NCI-H446 treated with DMSO at 0.1 percent for 48 hours (cell line): ENCODE results near the gene APBB2.
"Not testable (repeated sequence)": the region's sequence is repeated elsewhere in the genome, so short reads cannot be mapped to it uniquely, and the experiment has no call there.

Experiments used
- DNase-seq: peaks from one replicate; lab custom pipeline; 2025; lab: John Stamatoyannopoulos, UW

APBB2 gene

DNA sequence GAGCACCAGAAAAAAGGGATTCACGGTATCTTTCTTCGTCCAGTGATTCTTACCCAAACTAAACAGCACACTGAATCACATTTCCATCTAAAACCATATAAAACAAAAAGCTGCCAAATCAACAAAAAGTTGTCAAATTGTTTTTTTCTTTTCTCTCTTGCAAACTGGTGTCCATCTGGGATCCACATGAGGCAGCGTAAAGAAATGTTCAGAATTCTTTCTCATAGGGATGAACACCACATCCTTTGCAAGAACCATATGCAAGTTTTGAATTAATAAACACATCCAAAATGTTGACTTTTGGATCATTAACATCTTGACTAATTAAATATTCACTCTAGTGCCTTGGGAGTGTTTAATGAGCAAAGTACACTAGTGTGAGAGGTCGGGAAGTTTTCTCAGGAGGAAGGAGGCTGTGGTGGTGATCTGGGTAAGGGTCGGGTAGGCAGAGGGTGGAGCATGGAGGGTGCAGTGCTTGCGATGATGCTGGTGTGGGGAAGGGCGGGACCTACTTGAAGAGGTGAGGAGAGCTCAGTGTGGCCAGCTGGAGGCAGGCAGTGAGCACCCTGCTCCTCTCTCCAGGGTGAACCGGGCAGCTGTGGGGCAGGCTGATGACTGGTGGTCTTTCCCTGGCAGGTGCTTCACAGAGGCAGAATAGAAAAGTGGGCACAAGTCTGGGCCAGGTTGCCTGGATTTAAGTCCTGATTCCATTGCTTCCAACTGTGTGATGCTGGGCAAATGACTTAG, 391.7 kb downstream of the APBB2 start:
- no peak for DNase-seq

GRCh38 chr4:40820101-40820500, 394.2 kb downstream of the APBB2 start:
- DNase-seq = no peak

DNA sequence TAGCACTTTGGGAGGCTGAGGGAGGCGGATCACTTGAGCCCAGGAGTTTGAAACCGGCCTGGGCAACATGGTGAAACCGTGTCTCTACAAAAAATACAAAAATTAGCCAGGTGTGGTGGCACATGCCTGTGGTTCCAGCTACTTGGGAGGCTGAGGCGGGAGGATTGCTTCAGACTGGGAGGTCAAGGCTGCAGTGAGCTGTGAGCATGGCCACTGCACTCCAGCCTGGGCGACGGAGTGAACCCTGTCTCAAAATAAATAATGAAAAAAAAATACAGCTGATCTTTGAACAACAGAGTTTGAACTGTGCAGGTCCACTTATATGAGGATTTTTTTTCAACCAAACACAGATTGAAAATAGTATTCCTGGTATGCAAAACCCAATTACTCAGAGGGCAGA, 397.2 kb downstream of the APBB2 start:
- DNase-seq = not testable (repeated sequence)

DNA sequence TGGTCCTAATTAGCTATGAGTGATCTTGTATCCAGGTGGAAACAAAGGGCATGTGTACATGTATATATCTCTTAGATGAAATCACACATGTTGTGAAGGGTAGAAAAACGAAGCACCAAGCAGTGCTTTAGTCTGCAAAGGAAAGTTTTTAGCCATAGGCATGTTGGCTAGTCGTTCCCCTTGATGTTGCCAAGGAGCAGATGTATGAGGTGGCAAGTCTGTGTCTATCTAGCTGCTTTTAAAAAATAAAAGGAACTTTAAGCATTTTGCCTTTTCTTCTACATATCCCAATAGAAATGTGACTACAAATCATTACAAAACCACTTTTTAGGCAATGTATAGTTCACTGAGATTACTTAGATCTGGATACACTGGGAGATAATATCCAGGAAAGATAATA, 401.5 kb downstream of the APBB2 start:
- DNase-seq = no peak

- DNase-seq = no peak
Observed at GRCh38 chr4:40812386-40812785, 402.0 kb downstream of the APBB2 start.

DNA sequence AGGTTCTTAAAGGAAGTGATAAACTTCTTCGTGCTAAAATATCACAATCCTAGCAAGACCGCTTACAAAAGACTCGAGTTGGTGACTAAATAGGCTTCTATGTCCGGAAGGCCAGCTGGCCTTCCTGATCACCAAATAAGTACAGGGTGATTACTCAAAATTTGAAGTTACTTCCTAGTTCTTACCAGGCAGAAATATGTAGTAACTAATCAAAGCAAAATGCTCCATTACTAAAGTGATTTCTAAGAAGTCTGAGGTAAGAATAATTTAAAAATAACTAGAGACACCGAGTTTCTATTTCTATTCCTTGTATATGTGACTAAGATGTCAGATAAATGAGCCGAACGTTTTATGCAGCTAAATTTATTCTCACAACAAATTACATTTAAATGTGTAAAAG, 402.4 kb downstream of the APBB2 start:
- DNase-seq = no peak

DNA sequence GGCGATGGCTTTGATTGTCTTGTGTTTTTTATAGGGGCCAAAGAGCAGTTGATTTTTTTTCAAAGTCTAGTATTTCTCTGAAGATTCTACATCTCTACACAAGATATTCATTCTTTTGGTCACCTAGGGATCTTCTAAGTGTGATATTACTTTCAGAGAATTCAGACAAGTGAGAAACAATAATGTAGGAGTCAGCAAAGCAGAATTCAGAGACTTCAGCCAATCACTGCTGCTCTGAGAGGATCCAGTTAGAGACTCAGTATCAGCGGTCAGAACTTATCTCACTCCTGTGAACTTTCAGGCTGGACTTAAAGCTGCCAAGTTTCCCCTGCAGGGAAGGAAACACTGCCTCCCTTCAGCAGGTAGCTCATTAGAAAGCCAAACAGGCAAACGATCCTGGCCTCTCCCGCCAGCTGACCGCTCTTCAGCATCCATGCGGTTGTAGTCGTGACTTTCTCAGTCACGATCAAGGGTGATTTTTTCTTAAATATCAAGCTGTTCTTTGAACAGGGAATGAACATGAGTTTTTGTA, 405.4 kb downstream of the APBB2 start:
- DNase-seq = no peak

GRCh38 chr4:40804598-40804997, 409.7 kb downstream of the APBB2 start:
- DNase-seq = no peak

- DNase-seq = no peak
Observed at GRCh38 chr4:40800064-40800463, 414.3 kb downstream of the APBB2 start.

GRCh38 chr4:40789771-40790170, 424.6 kb downstream of the APBB2 start:
- no peak for DNase-seq

GRCh38 chr4:40789031-40789430, 425.3 kb downstream of the APBB2 start:
- DNase-seq = no peak

- DNase-seq = no peak
Observed at GRCh38 chr4:40788331-40788730, 426.0 kb downstream of the APBB2 start.

DNA sequence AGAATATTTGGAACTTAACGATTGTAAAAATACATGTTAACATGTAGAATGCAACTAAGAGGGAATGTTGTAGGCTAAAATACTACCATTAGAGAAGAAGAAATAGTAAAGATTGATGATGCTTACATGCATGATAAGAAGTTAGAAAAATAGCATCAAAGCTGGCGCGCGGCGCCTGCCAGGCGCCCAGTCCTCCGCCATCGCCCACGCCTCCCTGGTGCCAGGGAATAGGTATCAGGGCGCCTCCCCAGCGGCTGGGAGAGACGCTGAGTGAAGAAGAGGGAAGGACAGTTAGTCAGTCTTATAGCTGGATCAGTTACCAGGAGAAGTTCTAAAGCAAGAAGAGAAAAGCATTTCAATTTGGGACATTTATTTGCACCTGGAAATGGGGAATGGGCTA, 428.6 kb downstream of the APBB2 start:
- DNase-seq = no peak

GRCh38 chr4:40782876-40783275, 431.5 kb downstream of the APBB2 start:
- DNase-seq = no peak

DNA sequence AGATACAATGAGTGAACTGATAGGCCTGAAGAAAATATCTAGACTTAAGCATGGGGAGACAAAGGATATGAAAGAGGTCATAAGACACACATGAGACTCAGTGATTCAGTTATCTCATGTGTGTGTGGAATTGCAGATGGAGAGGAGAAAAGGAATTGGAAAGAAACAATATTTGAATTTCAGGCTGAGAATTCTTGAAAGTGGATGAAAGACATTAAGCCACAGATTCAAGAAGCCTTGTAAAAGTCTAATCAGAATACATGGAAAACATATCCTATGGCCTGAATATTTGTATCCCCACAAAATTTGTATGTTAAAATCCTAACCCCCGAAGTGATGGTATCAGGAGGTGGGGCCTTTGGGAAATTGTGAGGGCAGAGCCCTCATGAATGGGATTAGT, 436.3 kb downstream of the APBB2 start:
- DNase-seq = no peak

DNA sequence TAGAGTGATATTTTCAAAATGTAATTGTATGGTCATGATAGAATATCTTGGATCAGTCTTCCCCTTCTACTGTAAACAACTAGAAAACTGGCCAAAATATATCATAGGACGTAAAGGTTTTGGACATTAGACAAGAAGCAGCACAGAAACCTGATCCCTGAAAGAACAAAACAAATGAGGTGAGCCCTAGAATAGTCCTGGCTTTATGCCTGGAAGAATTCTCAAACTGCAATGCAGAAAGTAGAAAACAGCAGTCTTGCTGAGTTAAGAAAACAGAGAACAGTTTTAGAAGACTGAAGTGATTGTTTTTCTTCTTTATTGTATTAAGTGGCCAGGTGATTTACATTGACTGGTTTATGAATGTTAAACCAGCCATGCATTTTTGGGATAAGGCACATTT, 445.1 kb downstream of the APBB2 start:
- DNase-seq = no peak

- DNase-seq = no peak
Observed at GRCh38 chr4:40763228-40763716, 451.1 kb downstream of the APBB2 start.
